Measurements from ENCODE around the gene RABGEF1. TPM values are rescaled to one million over a fixed set of nuclear protein-coding genes. Genes with fewer than 3 reads are reported as not detected.

Gene RABGEF1
- total RNA-seq, 1 donor from 2014 or later = 33.2 TPM

DNA sequence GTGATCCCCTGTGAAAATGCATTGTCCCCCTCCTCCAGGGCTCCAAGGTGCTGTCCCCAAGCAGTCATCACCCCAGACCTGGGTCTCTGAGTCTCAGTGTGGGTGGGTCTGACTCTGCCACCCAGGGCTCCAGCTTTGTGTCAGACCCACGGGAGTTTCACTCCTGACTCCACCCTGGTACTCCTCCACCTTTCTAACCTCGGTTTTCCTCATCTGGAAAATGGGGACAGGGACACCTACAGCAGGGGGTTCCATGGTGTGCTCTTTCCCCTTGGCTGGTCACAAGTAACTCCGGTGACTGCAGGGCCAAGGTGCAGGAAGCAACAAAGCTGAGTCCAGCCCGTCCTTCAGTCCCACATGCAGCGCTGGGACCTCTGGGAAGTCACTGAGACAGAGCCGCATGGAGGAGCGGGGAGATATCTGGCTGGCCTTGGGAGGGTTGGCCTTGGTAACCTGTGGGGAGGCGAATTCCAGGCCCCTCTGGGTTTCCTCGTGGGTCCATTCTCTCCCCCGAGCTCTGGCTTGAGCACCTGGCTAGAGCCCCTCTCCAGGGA lies 41.8 kb upstream of the RABGEF1 start:
- peaks cover 9% of the 10 kb centered on the region for H3K4me1 ChIP-seq (ENCODE audit: insufficient read depth, low read length)
- H3K9me3 Mint-ChIP-seq (ENCODE audit: unreplicated experiment) = no peaks in the 10 kb centered on the region
- no peak overlapping the region for H3K4me3 Mint-ChIP-seq (ENCODE audit: unreplicated experiment)
- peaks cover 7% of the 10 kb centered on the region for H4K20me1 ChIP-seq (ENCODE audit: insufficient read depth, low read length)
- H3K27me3 ChIP-seq (ENCODE audit: insufficient read depth, low read length) = no peaks in the 10 kb centered on the region
- H3K79me2 ChIP-seq (ENCODE audit: insufficient read depth, low read length) = no peaks in the 10 kb centered on the region
- FAIRE-seq = no peak
- H3K4me2 ChIP-seq (ENCODE audit: low read length) = no peak overlapping the region
- no peak for DNase-seq (ENCODE audit: low read depth)
- TF ChIP-seq, protein P1, sequence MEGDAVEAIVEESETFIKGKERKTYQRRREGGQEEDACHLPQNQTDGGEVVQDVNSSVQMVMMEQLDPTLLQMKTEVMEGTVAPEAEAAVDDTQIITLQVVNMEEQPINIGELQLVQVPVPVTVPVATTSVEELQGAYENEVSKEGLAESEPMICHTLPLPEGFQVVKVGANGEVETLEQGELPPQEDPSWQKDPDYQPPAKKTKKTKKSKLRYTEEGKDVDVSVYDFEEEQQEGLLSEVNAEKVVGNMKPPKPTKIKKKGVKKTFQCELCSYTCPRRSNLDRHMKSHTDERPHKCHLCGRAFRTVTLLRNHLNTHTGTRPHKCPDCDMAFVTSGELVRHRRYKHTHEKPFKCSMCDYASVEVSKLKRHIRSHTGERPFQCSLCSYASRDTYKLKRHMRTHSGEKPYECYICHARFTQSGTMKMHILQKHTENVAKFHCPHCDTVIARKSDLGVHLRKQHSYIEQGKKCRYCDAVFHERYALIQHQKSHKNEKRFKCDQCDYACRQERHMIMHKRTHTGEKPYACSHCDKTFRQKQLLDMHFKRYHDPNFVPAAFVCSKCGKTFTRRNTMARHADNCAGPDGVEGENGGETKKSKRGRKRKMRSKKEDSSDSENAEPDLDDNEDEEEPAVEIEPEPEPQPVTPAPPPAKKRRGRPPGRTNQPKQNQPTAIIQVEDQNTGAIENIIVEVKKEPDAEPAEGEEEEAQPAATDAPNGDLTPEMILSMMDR (IDR thresholded peaks at IDR 0.05; ENCODE audit: insufficient read depth, low read depth, low read length) = no peak
- TF ChIP-seq EZH2 (IDR thresholded peaks at IDR 0.05; ENCODE audit: insufficient read depth, low read length) = no peak
- peaks cover 16% of the 10 kb centered on the region for H3K36me3 Mint-ChIP-seq (ENCODE audit: low read depth, unreplicated experiment)
- H3K4me3 ChIP-seq (ENCODE audit: insufficient read depth, low read depth, low read length) = no peak overlapping the region
- no peak overlapping the region for H3K9ac ChIP-seq (ENCODE audit: low read length)
- H3K27ac ChIP-seq (ENCODE audit: low read depth, low read length) = no peak overlapping the region
- no peaks in the 10 kb centered on the region for H3K36me3 ChIP-seq (ENCODE audit: insufficient read depth, low read length)
- H3K9me3 ChIP-seq (ENCODE audit: insufficient read depth, low read depth, low read length) = no peaks in the 10 kb centered on the region
- peaks cover 2% of the 10 kb centered on the region for H3K4me1 Mint-ChIP-seq (ENCODE audit: low read depth, unreplicated experiment)
- no peak overlapping the region for H3K27ac Mint-ChIP-seq (ENCODE audit: unreplicated experiment)
- H2AFZ ChIP-seq (ENCODE audit: low read depth, low read length) = no peak overlapping the region
- no peaks in the 10 kb centered on the region for H3K27me3 Mint-ChIP-seq (ENCODE audit: low read depth, unreplicated experiment)

DNA sequence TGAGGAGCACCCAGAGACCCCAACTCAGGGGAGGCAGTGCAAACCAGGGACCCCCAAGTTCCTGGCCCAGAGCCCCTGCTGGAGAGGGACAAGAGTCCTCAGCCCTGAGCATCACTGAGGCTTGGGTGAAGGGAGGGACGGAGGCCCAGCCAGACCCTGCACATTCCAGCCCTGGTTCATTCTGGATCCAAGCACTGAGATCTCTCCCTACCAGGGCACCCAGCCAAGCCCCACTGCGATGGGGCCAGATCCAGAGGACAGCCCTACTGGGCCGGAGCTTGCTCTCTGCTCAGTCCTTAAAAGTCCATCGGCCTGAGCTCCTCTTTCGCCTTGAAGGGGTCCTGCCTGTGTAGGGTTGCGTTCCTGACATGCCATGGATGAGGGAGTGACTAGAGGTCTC lies 40.5 kb upstream of the RABGEF1 start:
- no peak overlapping the region for H3K27ac Mint-ChIP-seq (ENCODE audit: unreplicated experiment)
- no peak overlapping the region for H2AFZ ChIP-seq (ENCODE audit: low read depth, low read length)
- H3K27me3 Mint-ChIP-seq (ENCODE audit: low read depth, unreplicated experiment) = no peaks in the 10 kb centered on the region
- no peak overlapping the region for H3K4me3 ChIP-seq (ENCODE audit: insufficient read depth, low read depth, low read length)
- no peak overlapping the region for H3K4me2 ChIP-seq (ENCODE audit: low read length)
- H3K9me3 ChIP-seq (ENCODE audit: insufficient read depth, low read depth, low read length) = no peaks in the 10 kb centered on the region
- H3K9ac ChIP-seq (ENCODE audit: low read length) = no peak overlapping the region
- no peak for TF ChIP-seq EZH2 (IDR thresholded peaks at IDR 0.05; ENCODE audit: insufficient read depth, low read length)
- TF ChIP-seq, protein P1 (IDR thresholded peaks at IDR 0.05; ENCODE audit: insufficient read depth, low read depth, low read length) = no peak
- no peaks in the 10 kb centered on the region for H4K20me1 ChIP-seq (ENCODE audit: insufficient read depth, low read length)
- H3K36me3 Mint-ChIP-seq (ENCODE audit: low read depth, unreplicated experiment) = peaks cover 9% of the 10 kb centered on the region
- FAIRE-seq (no peak), DNase-seq (ENCODE audit: low read depth) (no peak)
- H3K27ac ChIP-seq (ENCODE audit: low read depth, low read length) = no peak overlapping the region
- no peaks in the 10 kb centered on the region for H3K27me3 ChIP-seq (ENCODE audit: insufficient read depth, low read length)
- H3K79me2 ChIP-seq (ENCODE audit: insufficient read depth, low read length) = no peaks in the 10 kb centered on the region
- H3K9me3 Mint-ChIP-seq (ENCODE audit: unreplicated experiment) = no peaks in the 10 kb centered on the region
- no peak overlapping the region for H3K4me3 Mint-ChIP-seq (ENCODE audit: unreplicated experiment)
- H3K4me1 ChIP-seq (ENCODE audit: insufficient read depth, low read length) = peaks cover 9% of the 10 kb centered on the region
- no peaks in the 10 kb centered on the region for H3K36me3 ChIP-seq (ENCODE audit: insufficient read depth, low read length)
- H3K4me1 Mint-ChIP-seq (ENCODE audit: low read depth, unreplicated experiment) = peaks cover 2% of the 10 kb centered on the region

DNA sequence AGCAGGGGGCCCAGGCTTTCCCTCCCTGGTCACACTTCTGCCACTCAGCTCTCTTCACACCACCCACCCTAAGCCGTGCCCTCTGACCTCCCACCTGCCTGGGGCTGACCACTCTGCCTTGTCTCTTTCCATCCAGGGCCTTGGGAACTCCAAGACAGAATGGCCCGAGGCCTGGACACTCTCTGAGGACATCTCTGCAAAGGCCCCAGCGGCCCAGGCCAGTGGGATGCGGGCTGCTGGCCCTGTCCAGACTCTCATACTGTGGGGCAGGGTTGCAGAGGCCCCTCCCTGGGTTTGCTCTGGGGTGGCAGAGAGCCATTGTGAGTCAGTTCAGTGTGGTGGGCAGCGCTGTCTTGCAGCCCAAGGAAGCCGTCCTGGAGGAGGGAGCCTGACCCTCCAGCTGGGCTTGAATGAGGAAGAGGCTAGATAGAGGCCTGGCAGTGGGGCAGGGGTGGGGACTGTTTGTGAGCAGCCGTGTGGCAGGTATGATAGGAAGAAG lies 39.9 kb upstream of the RABGEF1 start:
- H3K4me2 ChIP-seq (ENCODE audit: low read length) = no peak overlapping the region

More for the DNA sequence above, 39.9 kb upstream of the RABGEF1 start:
- Histone ChIP-seq H3K4me1 (ENCODE audit: insufficient read depth, low read length) (peaks cover 9% of the 10 kb centered on the region), H2AFZ (ENCODE audit: low read depth, low read length) (no peak overlapping the region), H3K9me3 (ENCODE audit: insufficient read depth, low read depth, low read length) (no peaks in the 10 kb centered on the region), H3K9ac (ENCODE audit: low read length) (no peak overlapping the region), H3K79me2 (ENCODE audit: insufficient read depth, low read length) (no peaks in the 10 kb centered on the region), H4K20me1 (ENCODE audit: insufficient read depth, low read length) (no peaks in the 10 kb centered on the region), H3K27ac (ENCODE audit: low read depth, low read length) (no peak overlapping the region), H3K36me3 (ENCODE audit: insufficient read depth, low read length) (no peaks in the 10 kb centered on the region), H3K4me3 (ENCODE audit: insufficient read depth, low read depth, low read length) (no peak overlapping the region), H3K27me3 (ENCODE audit: insufficient read depth, low read length) (no peaks in the 10 kb centered on the region)
- Mint-ChIP-seq H3K27ac (ENCODE audit: unreplicated experiment) (no peak overlapping the region), H3K4me1 (ENCODE audit: low read depth, unreplicated experiment) (peaks cover 2% of the 10 kb centered on the region), H3K9me3 (ENCODE audit: unreplicated experiment) (no peaks in the 10 kb centered on the region), H3K36me3 (ENCODE audit: low read depth, unreplicated experiment) (peaks cover 8% of the 10 kb centered on the region), H3K4me3 (ENCODE audit: unreplicated experiment) (no peak overlapping the region), H3K27me3 (ENCODE audit: low read depth, unreplicated experiment) (no peaks in the 10 kb centered on the region)
- TF ChIP-seq, protein P1 (IDR thresholded peaks at IDR 0.05; ENCODE audit: insufficient read depth, low read depth, low read length) = no peak
- TF ChIP-seq EZH2 (IDR thresholded peaks at IDR 0.05; ENCODE audit: insufficient read depth, low read length) = no peak
- FAIRE-seq (no peak), DNase-seq (ENCODE audit: low read depth) (no peak)

Data from astrocyte (in vitro differentiated cells and primary cell).